HL-60 (cell line): Measurements from ENCODE around the gene ENDOV.

Experiments used
- DNase-seq, 2 experiments: peaks; one replicate each; pipeline ENCODE4 v3.0.0-alpha.2; 2010 to 2020; ENCODE audit warnings: low read depth in 1 of 2, low spot score in 1 of 2
- H3K27ac ChIP-seq: fragments of 250-450 bp; sonication (Bioruptor Pico); replicated peaks from 2 replicates; pipeline ENCODE4 v1.5.1; 2020; ENCODE audit warnings: mild to moderate bottlenecking, moderate library complexity
- H3K27me3 ChIP-seq: fragments of 250-450 bp; sonication (Bioruptor Pico); 2 replicates; pipeline ENCODE4 v1.5.1; 2021; ENCODE audit warnings: mild to moderate bottlenecking, moderate library complexity; ENCODE audit not compliant: insufficient read depth, poor library complexity, severe bottlenecking
- H3K4me3 ChIP-seq: replicated peaks from 2 replicates; pipeline ENCODE4 v1.5.1; 2011; ENCODE audit warnings: mild to moderate bottlenecking, control low read depth, low read length; ENCODE audit not compliant: insufficient read depth
- CTCF ChIP-seq: IDR thresholded peaks from one replicate; pipeline ENCODE4 v1.5.1; 2011; ENCODE audit warnings: low read length, control low read depth, inconsistent platforms; ENCODE audit not compliant: insufficient read depth
- GABPA ChIP-seq: IDR thresholded peaks from 2 replicates; pipeline ENCODE4 v1.6.1; 2012; ENCODE audit warnings: low read depth
- POLR2AphosphoS5 ChIP-seq: IDR thresholded peaks from 2 replicates; pipeline ENCODE4 v1.6.1; 2012; ENCODE audit warnings: low read depth
- REST ChIP-seq: IDR thresholded peaks from 2 replicates; pipeline ENCODE4 v1.6.1; 2012; ENCODE audit warnings: low read depth; ENCODE audit not compliant: insufficient replicate concordance
- SPI1 ChIP-seq: IDR thresholded peaks from 2 replicates; pipeline ENCODE4 v1.6.1; 2012; ENCODE audit warnings: low read depth, mild to moderate bottlenecking, borderline replicate concordance

ENDOV gene

GRCh38 chr17:80470603-80471002 is 55.6 kb downstream of the ENDOV start:
- TF ChIP-seq SPI1 (no peak), REST (no peak), CTCF (no peak)
- H3K4me3 ChIP-seq, result no peak overlapping the region
- H3K27me3 ChIP-seq, result peaks cover 73% of the 10 kb centered on the region
- H3K27ac ChIP-seq, result no peak overlapping the region
- DNase-seq, result no peak

GRCh38 chr17:80471922-80472321 is 57.0 kb downstream of the ENDOV start:
- no peak for DNase-seq
- TF ChIP-seq CTCF, result no peak
- Histone ChIP-seq H3K4me3 (no peak overlapping the region), H3K27ac (no peak overlapping the region), H3K27me3 (peaks cover 76% of the 10 kb centered on the region)

- TF ChIP-seq CTCF, result no peak
- TF ChIP-seq SPI1, result no peak
- TF ChIP-seq GABPA, result no peak
- no peak for TF ChIP-seq POLR2AphosphoS5
- no peak for TF ChIP-seq REST
- H3K4me3 ChIP-seq, result no peak overlapping the region
- no peak overlapping the region for H3K27ac ChIP-seq
- no peak for DNase-seq
- H3K27me3 ChIP-seq, result peaks cover 82% of the 10 kb centered on the region
These were observed 58.0 kb downstream of the ENDOV start for GRCh38 chr17:80472996-80473395.

- DNase-seq, result no peak
- TF ChIP-seq REST (no peak), CTCF (no peak), POLR2AphosphoS5 (no peak), GABPA (no peak), SPI1 (no peak)
- H3K4me3 ChIP-seq, result no peak overlapping the region
- H3K27me3 ChIP-seq, result peaks cover 78% of the 10 kb centered on the region
- H3K27ac ChIP-seq, result no peak overlapping the region
These were observed 58.7 kb downstream of the ENDOV start for GRCh38 chr17:80473701-80474100.
